NCI-H446 treated with DMSO at 0.1 percent for 48 hours (cell line): ENCODE measurements around the gene ANKMY2.
"Not testable (repeated sequence)": the region's sequence is repeated elsewhere in the genome, so short reads cannot be mapped to it uniquely, and the experiment has no call there.

Experiments used
- DNase-seq: peaks from one replicate; lab custom pipeline; 2025; lab: John Stamatoyannopoulos, UW

Gene ANKMY2

GRCh38 chr7:16645593-16646471, at the start of gene ANKMY2, which contains the start of gene BZW2:
TSS of gene ANKMY2 (minus strand) at chr7:16645754. CDS start at chr7:16645573, 181 bp downstream.
TSS of gene BZW2 (plus strand) at chr7:16646181. CDS start at chr7:16665444, 19,263 bp downstream.
- peak; percentile 91 for DNase-seq

- no peak for DNase-seq
Observed at GRCh38 chr7:16694806-16695205, 49.3 kb upstream of the ANKMY2 start.

- DNase-seq = no peak
Observed at GRCh38 chr7:16693601-16694318, 48.2 kb upstream of the ANKMY2 start.

- no peak for DNase-seq
Observed at GRCh38 chr7:16691241-16691640, 45.7 kb upstream of the ANKMY2 start.

GRCh38 chr7:16688249-16688648, 42.7 kb upstream of the ANKMY2 start:
- DNase-seq = no peak

GRCh38 chr7:16685535-16685934, 40.0 kb upstream of the ANKMY2 start:
- no peak for DNase-seq

GRCh38 chr7:16684935-16685334, 39.4 kb upstream of the ANKMY2 start:
- DNase-seq = no peak

GRCh38 chr7:16678645-16679566, 33.4 kb upstream of the ANKMY2 start:
- not testable (repeated sequence) for DNase-seq

GRCh38 chr7:16677978-16678494, 32.5 kb upstream of the ANKMY2 start:
- no peak for DNase-seq

GRCh38 chr7:16675277-16675676, 29.7 kb upstream of the ANKMY2 start:
- DNase-seq = no peak

GRCh38 chr7:16671811-16672210, 26.3 kb upstream of the ANKMY2 start:
- no peak for DNase-seq

GRCh38 chr7:16670731-16671344, 25.3 kb upstream of the ANKMY2 start:
- DNase-seq = no peak

GRCh38 chr7:16670021-16670420, 24.5 kb upstream of the ANKMY2 start:
- DNase-seq = no peak

- no peak for DNase-seq
Observed at GRCh38 chr7:16669581-16669980, 24.0 kb upstream of the ANKMY2 start.

GRCh38 chr7:16668978-16669377, 23.4 kb upstream of the ANKMY2 start:
- DNase-seq = no peak

- DNase-seq = no peak
Observed at GRCh38 chr7:16668049-16668858, 22.7 kb upstream of the ANKMY2 start.

- DNase-seq = no peak
Observed at GRCh38 chr7:16667355-16667754, 21.8 kb upstream of the ANKMY2 start.

- no peak for DNase-seq
Observed at GRCh38 chr7:16661924-16662323, 16.4 kb upstream of the ANKMY2 start.

GRCh38 chr7:16660702-16661464, 15.3 kb upstream of the ANKMY2 start:
- peak; percentile 64 for DNase-seq
